HEK293 (cell line): Measurements from ENCODE around the gene MPC2.

Source experiments
- ATF2 ChIP-seq: fragments of 450-650 bp; formaldehyde crosslinking; IDR thresholded peaks from 2 replicates; pipeline ENCODE4 v1.5.1; 2016; ENCODE audit warnings: missing biosample characterization, missing genetic modification characterization, low read depth
- BCL11B ChIP-seq: fragments of 450-650 bp; formaldehyde crosslinking; IDR thresholded peaks from 2 replicates; pipeline ENCODE4 v1.5.1; 2016; ENCODE audit warnings: low read depth, missing biosample characterization, missing genetic modification characterization
- FEZF1 ChIP-seq: fragments of 450-650 bp; formaldehyde crosslinking; IDR thresholded peaks from 2 replicates; pipeline ENCODE4 v1.5.1; 2016; ENCODE audit warnings: missing biosample characterization, missing genetic modification characterization
- GFI1B ChIP-seq: fragments of 450-650 bp; formaldehyde crosslinking; IDR thresholded peaks from 2 replicates; pipeline ENCODE4 v1.5.1; 2016; ENCODE audit warnings: missing biosample characterization, missing genetic modification characterization
- IKZF3 ChIP-seq: fragments of 450-650 bp; IDR thresholded peaks from 2 replicates; pipeline ENCODE4 v1.5.0; 2018; ENCODE audit warnings: missing biosample characterization, mild to moderate bottlenecking, missing genetic modification characterization, moderate library complexity
- INSM2 ChIP-seq: fragments of 450-650 bp; formaldehyde crosslinking; IDR thresholded peaks from 2 replicates; pipeline ENCODE4 v1.5.1; 2016; ENCODE audit warnings: missing biosample characterization, missing genetic modification characterization
- KLF7 ChIP-seq: fragments of 450-650 bp; formaldehyde crosslinking; IDR thresholded peaks from 2 replicates; pipeline ENCODE4 v1.5.1; 2016; ENCODE audit warnings: missing biosample characterization, missing genetic modification characterization, borderline replicate concordance
- KLF9 ChIP-seq: fragments of 450-650 bp; formaldehyde crosslinking; IDR thresholded peaks from 2 replicates; pipeline ENCODE4 v1.5.1; 2016; ENCODE audit warnings: missing biosample characterization, missing genetic modification characterization, low read depth
- PBX3 ChIP-seq: sonication (generic); formaldehyde crosslinking; IDR thresholded peaks from 2 replicates; pipeline ENCODE4 v1.8.1; 2022; ENCODE audit warnings: mild to moderate bottlenecking, moderate library complexity, missing genetic modification reagents
- PRDM6 ChIP-seq: fragments of 450-650 bp; formaldehyde crosslinking; IDR thresholded peaks from 2 replicates; pipeline ENCODE4 v1.5.1; 2017; ENCODE audit warnings: missing biosample characterization, missing genetic modification characterization
- SALL2 ChIP-seq: fragments of 450-650 bp; formaldehyde crosslinking; IDR thresholded peaks from 2 replicates; pipeline ENCODE4 v1.5.0; 2017; ENCODE audit warnings: missing biosample characterization, mild to moderate bottlenecking, missing genetic modification characterization, borderline replicate concordance
- WT1 ChIP-seq: fragments of 450-650 bp; formaldehyde crosslinking; IDR thresholded peaks from 2 replicates; pipeline ENCODE4 v1.5.1; 2016; ENCODE audit warnings: missing biosample characterization, missing genetic modification characterization
- ZFP41 ChIP-seq: fragments of 450-650 bp; formaldehyde crosslinking; IDR thresholded peaks from 2 replicates; pipeline ENCODE4 v1.5.1; 2016; ENCODE audit warnings: missing biosample characterization, missing genetic modification characterization, borderline replicate concordance
- ZNF10 ChIP-seq: fragments of 450-650 bp; formaldehyde crosslinking; IDR thresholded peaks from 2 replicates; pipeline ENCODE4 v1.5.1; 2017; ENCODE audit warnings: missing biosample characterization, missing genetic modification characterization
- ZNF155 ChIP-seq: fragments of 450-650 bp; formaldehyde crosslinking; IDR thresholded peaks from 2 replicates; pipeline ENCODE4 v1.5.1; 2016; ENCODE audit warnings: missing biosample characterization, missing genetic modification characterization
- ZNF223 ChIP-seq: fragments of 450-650 bp; formaldehyde crosslinking; IDR thresholded peaks from 2 replicates; pipeline ENCODE4 v1.5.1; 2016; ENCODE audit warnings: missing biosample characterization, missing genetic modification characterization
- ZNF404 ChIP-seq: fragments of 450-650 bp; formaldehyde crosslinking; IDR thresholded peaks from 2 replicates; pipeline ENCODE4 v1.5.1; 2017; ENCODE audit warnings: missing biosample characterization, missing genetic modification characterization
- ZNF518A ChIP-seq: fragments of 450-650 bp; formaldehyde crosslinking; conservative IDR thresholded peaks from 2 replicates; pipeline ENCODE4 v1.5.1; 2016; ENCODE audit warnings: low read depth, missing biosample characterization, missing genetic modification characterization
- ZNF658 ChIP-seq: fragments of 450-650 bp; formaldehyde crosslinking; IDR thresholded peaks from 2 replicates; pipeline ENCODE4; 2016; ENCODE audit warnings: missing biosample characterization, missing genetic modification characterization
- ZNF707 ChIP-seq: fragments of 450-650 bp; formaldehyde crosslinking; IDR thresholded peaks from 2 replicates; pipeline ENCODE4 v1.5.1; 2016; ENCODE audit warnings: missing biosample characterization, missing genetic modification characterization
- ZNF791 ChIP-seq: fragments of 450-650 bp; formaldehyde crosslinking; IDR thresholded peaks from 2 replicates; pipeline ENCODE4 v1.5.1; 2016; ENCODE audit warnings: missing biosample characterization, missing genetic modification characterization
- TF ChIP-seq, protein P1 (sequence below): fragments of 450-650 bp; formaldehyde crosslinking; IDR thresholded peaks from 2 replicates; pipeline ENCODE4 v1.5.1; 2016; ENCODE audit warnings: missing biosample characterization, missing genetic modification characterization

Gene MPC2

DNA sequence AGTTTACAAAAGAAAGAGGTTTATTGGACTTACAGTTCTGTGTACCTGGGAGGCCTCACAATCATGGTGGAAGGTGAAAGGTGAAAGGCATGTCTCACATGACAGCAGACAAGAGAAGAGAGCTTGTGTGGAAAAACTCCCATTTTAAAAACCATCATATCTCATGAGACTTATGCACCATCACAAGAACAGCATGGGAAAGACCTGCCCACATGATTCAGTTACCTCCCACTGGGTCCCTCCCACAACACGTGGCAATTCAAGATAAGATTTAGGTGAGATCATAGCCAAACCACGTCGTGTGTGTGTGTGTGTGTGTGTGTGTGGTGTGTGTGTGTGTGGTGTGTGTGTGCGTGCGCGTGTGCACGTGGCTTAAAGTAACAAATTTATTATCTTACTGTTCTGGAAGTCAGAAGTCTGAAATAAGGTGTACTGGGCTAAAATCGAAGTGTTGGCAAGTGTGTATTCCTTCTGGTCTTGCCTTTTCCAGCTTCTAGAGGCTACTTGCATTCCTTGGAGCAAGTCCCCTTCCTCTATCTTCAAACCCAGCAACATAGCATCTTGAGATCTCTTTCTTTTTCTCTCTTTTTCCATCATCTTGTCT, 48.1 kb upstream of the MPC2 start (continued):
- TF ChIP-seq ZNF518A (tag by site-specific recombination) (no peak), KLF7 (tag by site-specific recombination) (no peak), ZNF223 (tag by site-specific recombination) (no peak), GFI1B (tag by site-specific recombination) (no peak), ATF2 (tag by site-specific recombination) (peak; percentile 81), WT1 (tag by site-specific recombination) (peak; percentile 73), BCL11B (peak; percentile 71; the same call in 1 of the 2 replicates), SALL2 (0 out of 2 replicates have a peak, but pooled peaks have one; percentile 18), ZNF791 (no peak), FEZF1 (tag by site-specific recombination) (peak; percentile 54; the same call in 1 of the 2 replicates), ZNF10 (tag by site-specific recombination) (no peak), KLF9 (peak; percentile 70), ZNF658 (tag by site-specific recombination) (no peak), INSM2 (tag by site-specific recombination) (0 out of 2 replicates have a peak, but pooled peaks have one; percentile 44), ZNF707 (tag by site-specific recombination) (no peak), PBX3 (no peak), ZNF404 (tag by site-specific recombination) (no peak), ZFP41 (tag by site-specific recombination) (no peak), ZNF155 (tag by site-specific recombination) (peak; percentile 57; the same call in 1 of the 2 replicates), PRDM6 (tag by site-specific recombination) (no peak), IKZF3 (tag by site-specific recombination) (no peak)
- TF ChIP-seq, protein P1, sequence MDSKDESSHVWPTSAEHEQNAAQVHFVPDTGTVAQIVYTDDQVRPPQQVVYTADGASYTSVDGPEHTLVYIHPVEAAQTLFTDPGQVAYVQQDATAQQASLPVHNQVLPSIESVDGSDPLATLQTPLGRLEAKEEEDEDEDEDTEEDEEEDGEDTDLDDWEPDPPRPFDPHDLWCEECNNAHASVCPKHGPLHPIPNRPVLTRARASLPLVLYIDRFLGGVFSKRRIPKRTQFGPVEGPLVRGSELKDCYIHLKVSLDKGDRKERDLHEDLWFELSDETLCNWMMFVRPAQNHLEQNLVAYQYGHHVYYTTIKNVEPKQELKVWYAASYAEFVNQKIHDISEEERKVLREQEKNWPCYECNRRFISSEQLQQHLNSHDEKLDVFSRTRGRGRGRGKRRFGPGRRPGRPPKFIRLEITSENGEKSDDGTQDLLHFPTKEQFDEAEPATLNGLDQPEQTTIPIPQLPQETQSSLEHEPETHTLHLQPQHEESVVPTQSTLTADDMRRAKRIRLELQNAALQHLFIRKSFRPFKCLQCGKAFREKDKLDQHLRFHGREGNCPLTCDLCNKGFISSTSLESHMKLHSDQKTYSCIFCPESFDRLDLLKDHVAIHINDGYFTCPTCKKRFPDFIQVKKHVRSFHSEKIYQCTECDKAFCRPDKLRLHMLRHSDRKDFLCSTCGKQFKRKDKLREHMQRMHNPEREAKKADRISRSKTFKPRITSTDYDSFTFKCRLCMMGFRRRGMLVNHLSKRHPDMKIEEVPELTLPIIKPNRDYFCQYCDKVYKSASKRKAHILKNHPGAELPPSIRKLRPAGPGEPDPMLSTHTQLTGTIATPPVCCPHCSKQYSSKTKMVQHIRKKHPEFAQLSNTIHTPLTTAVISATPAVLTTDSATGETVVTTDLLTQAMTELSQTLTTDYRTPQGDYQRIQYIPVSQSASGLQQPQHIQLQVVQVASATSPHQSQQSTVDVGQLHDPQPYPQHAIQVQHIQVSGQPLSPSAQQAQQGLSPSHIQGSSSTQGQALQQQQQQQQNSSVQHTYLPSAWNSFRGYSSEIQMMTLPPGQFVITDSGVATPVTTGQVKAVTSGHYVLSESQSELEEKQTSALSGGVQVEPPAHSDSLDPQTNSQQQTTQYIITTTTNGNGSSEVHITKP (tag by site-specific recombination): peak; percentile 43; the same call in 1 of the 2 replicates
